ENCODE data around the gene AGFG1. TPM values are rescaled to one million over a fixed set of nuclear protein-coding genes. Genes with fewer than 3 reads are reported as not detected.

AGFG1 gene
- 67.0 and 79.0 TPM in 2 replicates for total RNA-seq

DNA sequence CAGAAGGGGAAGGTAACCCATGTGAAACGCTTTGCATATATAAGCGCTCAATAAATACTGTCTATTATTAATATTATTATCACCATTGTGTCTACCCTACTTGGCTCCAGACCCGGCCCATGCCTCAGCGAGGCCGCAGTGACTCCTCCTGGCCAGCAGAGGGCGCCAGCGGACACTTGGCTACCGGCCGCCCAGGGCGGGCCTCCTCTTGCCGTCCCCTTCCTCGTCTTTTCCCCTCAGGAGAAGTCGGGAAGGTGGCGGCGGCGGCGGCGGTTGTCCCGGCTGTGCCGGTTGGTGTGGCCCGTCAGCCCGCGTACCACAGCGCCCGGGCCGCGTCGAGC lies at the start of gene AGFG1:
Gene AGFG1 (plus strand): TSS at position 233 of the 341 bp plus-strand sequence. CDS start 266 bp downstream, outside the sequence.

DNA sequence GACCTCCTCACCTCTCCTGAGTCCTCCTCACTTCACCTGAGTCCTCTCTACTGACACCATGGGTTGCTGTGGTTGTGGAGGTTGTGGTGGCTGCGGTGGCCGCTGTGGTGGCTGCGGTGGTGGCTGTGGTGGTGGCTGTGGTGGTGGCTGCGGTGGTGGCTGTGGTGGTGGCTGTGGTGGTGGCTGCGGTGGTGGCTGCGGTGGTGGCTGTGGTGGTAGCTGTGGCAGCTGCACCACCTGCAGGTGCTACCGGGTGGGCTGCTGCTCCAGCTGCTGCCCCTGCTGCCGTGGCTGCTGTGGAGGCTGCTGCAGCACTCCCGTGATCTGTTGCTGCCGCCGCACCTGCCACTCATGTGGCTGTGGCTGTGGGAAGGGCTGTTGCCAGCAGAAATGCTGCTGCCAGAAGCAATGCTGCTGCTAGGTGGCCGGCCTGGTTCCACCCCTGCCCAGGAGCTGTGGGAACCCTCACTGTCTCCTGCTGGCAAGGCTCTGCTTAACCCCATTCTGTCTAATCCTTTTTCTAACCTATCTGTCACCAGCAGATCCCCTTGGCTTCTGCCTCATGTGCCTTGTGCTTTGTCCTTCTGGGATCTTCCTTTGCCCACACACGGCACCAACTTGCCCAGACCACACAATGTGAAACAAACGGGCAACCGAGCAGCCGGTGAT lies 127.0 kb downstream of the AGFG1 start, which contains the start of gene SCYGR2:
Gene SCYGR2 (plus strand): TSS at position 59 of the 669 bp plus-strand sequence. CDS start 0 bp downstream, at position 59.

Other genes starting within 250 kb of the AGFG1 start
- gene MFF, start 146.9 kb upstream of the AGFG1 start, total RNA-seq: 67.6 and 68.7 TPM in 2 replicates
- not detected in 2 replicates for gene TM4SF20, start 92.8 kb upstream of the AGFG1 start, total RNA-seq
- gene SCYGR1, start 84.2 kb upstream of the AGFG1 start, total RNA-seq: not detected in 2 replicates
- not detected in 2 replicates for gene SCYGR2, start 126.7 kb downstream of the AGFG1 start, total RNA-seq
- gene SCYGR3, start 142.7 kb downstream of the AGFG1 start, total RNA-seq: not detected in 2 replicates
- not detected in 2 replicates for gene SCYGR4, start 145.3 kb downstream of the AGFG1 start, total RNA-seq
- gene SCYGR5, start 194.6 kb downstream of the AGFG1 start, total RNA-seq: not detected in 2 replicates
- not detected in 2 replicates for gene SLC19A3, start 245.9 kb downstream of the AGFG1 start, total RNA-seq

Measured in mammary microvascular endothelial cell (primary cell).